Renal cortical epithelial cell (primary cell): ENCODE results near the gene ATG3. TPM values are rescaled to one million over a fixed set of nuclear protein-coding genes. Genes with fewer than 3 reads are reported as not detected.
A peak's percentile ranks its signal among the peaks of the same experiment; 100 is the strongest.
"Not testable (repeated sequence)": the region's sequence is repeated elsewhere in the genome, so short reads cannot be mapped to it uniquely, and the experiment has no call there.

Experiments
- DNase-seq: peaks from one replicate; pipeline ENCODE4 v3.0.0-alpha.2; 2011; ENCODE audit warnings: low read depth
- total RNA-seq: library from RNA; depleted of rRNA; stranded (reverse); fragments of >200 nt; gene quantifications from 2 replicates; pipeline ENCODE4 v1.2.3, GENCODE V29; 2014

The ATG3 gene
- total RNA-seq, 1 donor from 2014 or later = 57.1 TPM

DNA sequence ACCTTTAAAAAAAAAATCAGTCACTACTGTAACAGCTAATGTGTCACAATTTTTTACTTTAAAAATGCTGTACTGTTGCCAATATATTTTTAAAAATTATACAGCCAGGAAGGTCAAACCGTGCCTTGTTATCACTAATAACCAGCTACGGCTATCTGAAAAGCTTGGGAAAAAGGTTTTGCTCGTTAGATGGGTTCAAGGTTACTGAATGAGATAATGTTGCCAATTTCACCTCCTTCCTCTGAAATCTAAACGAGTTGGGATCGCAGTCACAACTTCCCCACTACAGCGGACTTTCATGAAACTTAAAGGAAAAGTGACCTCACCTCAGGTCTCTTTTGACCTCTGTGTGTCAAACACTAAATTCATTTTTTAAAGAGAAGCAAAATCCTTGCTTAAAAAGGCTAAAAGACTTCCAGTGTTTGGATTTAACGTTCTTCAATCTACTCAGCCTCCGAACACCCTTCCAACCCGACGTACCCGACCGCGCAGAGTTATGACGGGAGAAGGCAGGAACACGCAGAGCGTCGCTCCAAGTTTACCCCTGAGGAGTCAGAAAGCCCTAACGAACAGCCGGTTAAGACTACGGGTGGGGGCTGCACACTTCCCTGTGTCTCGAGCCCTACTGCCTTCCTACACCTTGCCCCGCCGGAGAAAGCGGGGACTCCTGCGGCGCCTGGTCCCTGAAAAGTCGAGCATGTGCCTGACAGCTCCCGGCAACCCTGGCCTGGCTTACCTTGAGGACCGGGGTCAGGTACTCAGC, 860 bp downstream of the ATG3 start:
- DNase-seq = peak; percentile 76

DNA sequence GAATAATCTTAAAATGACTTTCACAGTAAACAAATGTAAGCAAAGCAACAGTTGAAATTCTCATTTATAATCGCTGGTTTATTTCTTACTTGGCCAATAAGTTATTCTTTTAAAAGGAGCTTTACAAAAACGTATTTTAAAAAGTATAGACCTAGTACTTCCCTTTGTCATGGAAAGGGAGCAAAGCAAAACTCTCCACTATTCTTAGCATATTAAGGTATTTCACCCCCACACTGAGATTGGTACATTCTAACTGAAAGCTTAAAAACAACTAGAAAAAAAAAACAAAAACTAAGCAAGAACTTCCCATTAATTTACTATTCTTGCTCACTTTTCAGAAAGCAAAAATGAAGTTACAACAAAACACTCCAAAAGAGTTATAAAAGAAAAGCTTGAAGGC, 1.5 kb downstream of the ATG3 start:
- DNase-seq = no peak

DNA sequence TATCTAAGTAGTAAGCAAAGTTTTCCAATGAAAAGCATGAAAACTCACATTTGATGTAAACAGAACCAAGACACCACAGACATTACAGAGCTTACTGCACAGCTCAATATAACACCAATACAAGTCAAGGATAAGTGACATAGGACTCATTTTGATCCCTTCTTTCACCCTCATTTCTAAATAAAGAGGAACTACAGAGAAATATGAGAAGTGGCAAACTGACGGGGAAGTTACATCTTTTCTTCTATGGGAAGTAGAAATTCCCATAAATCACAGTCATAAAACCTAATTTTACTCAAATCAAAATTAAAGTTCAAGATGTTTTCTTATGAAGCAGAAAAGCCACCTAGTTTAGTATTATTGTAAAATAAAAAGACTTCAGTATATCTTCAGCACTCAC, 3.8 kb downstream of the ATG3 start:
- no peak for DNase-seq

DNA sequence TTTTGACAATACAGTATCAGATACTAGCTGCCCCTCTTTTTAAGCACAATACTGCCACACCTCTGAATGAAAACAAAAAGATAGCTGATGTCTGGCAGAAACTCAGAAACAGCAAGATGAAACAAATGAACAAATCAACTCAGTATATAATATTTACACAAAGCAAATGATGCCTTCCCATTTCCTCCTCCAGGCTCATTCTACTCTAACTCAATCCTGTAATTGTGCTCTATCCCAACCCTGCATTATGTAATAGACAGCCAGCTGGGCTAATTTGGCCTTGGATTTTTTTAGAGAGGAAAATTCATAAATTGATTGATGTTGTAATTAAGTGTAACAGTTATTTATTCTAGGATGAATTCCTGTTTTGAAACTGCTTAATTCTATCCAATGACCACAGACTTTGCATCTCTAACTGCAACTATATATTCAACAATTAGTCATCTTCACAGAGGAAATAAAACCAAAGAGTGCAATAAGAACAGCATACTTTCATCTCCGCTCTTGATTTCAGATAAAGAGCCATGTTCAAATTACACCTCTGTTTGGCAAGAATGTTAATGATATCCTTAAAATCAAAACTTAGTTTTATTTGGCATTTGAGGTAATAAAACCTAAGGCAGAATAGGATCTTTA, 6.1 kb downstream of the ATG3 start:
- DNase-seq = no peak

DNA sequence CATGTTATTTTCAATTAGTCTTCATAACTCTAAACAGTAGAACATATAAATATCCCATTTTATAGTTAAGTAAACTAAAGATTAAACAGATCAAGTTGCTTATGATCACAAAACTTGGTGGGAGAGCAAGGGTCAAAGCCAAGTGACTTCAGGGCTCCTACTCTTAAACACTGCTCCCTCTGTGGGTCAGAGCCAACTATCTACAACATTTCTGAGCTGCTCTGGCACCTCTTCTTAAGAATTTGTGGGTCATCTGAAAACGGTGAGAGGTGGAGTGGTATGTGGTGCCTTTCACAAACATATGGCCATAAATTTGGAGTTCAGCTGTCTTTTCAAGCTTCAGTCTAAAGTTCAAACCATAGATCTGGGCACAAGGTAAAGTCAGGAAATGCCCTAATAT, 10.9 kb downstream of the ATG3 start:
- no peak for DNase-seq

DNA sequence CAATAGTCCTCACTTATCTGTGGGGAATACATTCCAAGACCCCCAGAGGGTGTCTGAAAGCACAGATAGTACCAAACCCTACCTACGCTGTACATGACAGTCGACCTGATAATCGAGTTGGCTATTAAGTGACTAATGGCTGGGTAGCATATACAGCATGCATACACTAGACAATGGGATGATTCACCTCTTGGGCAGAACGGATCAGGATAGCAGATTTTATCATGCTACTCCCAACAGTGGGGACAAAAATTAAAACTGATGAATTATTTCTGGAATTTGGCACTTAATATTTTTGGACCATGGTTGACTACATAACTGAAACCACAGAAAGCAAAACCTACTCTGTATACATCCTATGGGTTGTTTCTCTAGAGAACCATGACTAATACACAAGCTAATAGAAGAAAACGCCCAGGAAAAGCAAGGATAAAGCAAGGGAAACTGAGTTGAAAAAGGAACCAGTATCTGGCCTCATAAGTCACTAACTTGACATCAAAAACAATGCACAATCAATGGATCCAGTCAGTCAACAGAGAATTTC, 15.5 kb downstream of the ATG3 start:
- DNase-seq = no peak

DNA sequence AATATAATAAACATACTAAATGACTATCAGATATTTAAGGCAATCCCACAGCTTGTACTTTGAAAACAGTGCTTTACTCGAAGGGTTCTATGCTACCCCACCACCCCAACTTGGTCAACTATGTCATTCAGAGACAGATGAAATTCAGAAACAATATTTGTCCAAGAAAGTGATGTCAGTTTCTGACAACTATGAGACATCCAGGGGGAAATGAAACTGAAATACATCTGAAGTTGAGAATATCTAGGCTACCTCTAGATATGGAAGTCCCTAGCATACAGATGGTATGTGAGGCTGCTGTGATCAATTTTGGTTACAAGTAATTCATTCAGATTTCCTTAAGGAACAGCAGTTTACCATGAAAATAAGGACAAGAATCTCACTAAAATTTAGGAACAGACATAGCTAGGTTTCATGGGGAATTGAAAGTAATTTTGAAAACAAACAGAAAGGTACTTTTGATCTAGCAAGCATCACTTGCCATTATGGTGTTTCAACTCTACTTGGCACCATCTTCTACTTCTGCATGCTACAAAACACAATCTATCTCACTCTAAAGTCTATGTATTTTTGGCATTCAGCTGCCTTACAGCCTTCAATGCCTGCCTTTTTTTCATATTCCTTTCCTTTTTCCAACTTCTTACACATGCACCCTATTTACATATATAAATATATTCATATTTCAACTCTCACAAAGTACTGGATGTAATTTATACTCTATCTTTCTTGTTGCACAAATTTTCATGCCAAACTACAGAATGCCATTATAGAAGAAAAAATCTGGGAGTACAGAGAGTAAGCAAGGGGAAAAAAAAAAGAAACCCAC, 21.7 kb downstream of the ATG3 start:
- DNase-seq = no peak

DNA sequence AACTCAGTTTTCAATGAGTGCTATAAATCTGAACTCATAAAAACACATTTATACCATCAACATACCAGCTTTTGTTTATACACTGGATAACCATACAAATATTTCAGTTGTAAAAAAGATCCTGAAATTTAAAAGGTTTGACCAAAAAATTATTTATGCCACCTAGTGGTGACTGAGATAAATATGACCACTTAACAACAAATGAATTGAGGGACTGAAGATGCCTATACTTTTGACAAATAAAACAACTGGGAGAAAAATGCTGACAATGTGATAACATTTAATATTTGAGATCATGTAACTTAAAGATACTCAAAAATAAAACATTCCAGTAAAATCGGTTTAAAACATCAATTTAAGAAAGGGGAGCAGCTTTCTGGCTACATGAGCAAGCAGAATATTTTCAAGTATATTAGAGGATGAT, 30.4 kb downstream of the ATG3 start:
- DNase-seq = peak; percentile 55

DNA sequence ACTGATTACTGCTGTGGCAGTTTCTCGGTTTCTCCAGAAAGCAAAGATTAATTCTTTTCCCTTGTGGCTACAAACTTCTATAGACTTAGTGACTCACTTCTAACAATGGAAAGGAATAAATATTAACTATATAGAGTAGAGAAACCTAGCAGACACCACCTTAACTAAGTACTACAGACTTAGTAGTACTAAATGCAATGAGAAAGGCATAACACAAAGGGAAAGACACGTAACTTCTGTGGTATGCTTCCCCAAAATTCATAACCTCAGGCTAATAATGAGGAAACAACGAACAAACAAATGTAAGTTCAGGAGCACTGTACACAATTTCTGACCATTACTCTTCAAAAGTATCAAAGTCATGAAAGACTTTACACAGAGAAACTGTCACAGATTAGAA, 31.2 kb downstream of the ATG3 start:
- no peak for DNase-seq

DNA sequence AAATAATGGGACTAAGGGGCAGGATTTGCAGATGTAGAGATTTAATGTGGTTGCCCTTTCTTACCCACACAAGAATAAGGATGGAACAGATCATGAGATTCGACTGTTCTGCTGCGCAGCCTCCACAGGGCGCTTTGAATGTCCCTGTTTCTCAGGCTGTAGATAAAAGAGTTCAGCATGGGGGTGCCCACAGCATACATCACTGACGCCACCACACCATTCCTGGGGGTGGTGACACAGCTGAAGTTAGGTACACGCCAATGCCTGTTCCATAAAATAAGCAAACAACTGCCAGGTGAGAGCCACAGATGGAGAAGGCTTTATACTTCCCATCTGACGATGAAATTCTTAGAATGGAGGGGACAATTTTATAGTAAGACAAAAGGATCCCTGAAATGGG, 37.6 kb downstream of the ATG3 start:
- DNase-seq = not testable (repeated sequence)

DNA sequence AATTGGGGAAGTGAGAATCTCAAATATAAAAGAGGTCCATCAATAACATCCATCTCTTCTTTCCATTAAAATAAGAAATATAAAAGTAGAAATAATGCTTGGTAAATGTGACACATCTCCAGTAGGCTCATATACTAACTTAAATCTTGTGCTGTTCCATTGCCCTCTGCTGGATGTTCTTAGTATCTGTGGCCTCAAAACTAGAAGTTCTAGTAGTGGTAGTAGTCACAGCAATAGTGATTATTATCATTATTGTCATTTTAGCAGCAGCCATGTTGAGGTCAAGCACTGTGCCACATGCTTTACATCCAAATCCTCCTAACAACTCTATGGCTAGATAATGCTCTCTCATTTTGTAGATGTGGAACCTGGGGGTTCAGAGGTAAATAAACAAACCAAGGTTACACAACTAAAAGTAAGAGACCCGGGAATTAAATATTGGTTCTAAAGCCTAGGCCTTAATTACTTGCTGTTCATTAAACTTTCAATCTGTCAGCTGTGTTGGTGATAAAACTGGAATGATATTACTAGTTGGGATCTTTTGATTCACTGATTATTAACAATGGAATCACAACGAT, 42.2 kb downstream of the ATG3 start:
- peak; percentile 76 for DNase-seq

DNA sequence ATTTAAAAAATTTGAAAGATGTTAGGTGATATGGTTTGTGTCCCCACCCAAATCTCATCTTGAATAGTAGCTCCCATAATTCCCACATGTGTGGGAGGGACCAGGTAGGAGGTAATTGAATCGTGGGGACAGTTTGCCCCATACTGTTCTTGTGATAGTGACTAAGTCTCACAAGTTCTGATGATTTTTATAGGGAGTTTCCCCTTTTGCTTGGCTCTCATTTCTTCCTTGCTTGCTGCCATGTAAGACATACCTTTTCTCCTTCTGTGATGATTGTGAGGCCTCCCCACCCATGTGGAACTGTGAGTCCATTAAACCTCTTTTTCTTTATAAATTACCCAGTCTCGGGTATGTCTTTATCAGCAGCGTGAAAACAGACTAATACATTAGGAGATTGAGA, 42.8 kb downstream of the ATG3 start:
- peak; percentile 40 for DNase-seq

DNA sequence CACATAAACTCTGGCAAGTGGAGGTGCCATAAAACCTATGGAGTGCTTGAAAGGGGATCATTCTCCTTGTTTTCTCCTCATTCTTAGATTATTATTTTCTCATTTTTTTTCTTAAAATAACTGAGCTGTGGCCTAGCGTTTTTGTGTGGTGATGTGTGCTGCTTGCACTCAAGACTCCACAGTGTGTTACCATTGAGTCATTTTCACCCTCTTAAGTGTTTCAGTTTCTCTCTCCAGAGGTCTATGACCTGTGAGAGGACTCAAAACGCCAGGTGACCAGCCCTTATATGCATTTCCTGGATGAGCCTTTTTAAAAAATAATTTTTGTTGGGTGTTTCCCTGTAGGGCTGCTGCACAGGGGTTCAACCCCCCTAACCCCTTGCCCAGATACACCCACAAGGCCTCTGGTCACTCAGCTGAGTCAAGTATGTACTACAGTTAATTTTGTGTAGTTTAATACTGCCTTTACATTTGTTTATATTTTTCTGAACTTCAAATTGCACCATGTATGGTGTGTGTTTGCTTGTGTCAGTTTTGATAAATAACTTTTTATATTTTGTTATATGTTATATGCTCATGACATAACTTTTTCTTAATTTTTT, 47.1 kb downstream of the ATG3 start:
- DNase-seq = peak; percentile 21

DNA sequence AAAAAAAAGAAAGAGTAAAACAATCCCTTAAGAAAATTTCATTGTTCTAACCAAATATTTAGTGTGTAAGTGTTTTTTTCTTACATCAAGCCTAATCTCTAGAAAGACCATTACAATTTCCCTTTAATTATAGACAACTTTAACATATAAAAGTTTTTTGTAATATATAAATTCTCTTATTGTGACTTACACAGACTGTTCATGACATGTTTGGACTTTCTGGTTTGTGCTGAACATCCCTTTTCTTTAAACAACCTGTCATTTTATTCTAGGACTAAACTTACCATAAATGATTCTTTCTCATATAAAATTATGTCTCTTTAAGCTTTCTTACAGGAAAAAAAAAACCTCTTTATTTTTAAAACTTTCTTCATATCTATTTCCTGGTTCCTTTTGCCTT, 49.4 kb downstream of the ATG3 start:
- no peak for DNase-seq

DNA sequence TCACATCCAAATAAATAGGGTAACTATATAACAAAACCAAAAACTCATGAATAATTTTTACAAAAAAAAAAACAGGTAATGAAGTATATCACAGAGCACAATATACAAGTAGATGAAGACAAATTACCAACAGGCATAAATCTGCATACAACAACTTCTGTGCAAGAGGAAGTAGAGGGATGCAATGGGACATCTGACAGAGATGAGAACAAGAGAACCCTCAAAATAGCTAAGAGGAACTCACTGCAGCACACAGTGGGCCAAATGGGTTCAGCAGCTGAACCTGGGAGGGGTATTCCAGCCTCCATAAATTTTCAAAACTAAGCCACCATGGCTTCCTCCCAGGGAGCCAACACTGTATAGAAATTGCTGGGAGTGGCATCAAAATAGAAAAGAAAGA, 52.9 kb downstream of the ATG3 start:
- no peak for DNase-seq

DNA sequence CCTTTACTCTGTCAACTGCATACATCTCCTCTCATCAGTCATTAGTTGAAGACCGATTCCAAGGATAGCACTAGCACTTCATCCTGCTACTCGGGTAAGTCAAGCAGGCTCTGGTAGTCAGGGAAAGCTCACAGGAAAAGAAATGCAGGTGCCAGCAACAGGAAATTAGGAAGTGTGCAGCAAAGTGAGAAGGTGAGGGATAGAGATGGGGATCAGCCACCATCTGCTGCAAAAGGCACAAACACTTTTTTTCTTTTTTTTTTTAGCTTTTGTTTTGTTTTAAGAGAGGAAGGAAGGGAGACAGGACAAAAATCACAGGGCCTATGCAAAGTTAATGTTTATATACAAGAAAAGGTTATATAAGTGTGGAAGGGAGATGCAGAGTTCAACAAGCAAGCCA, 53.5 kb downstream of the ATG3 start:
- DNase-seq = no peak

DNA sequence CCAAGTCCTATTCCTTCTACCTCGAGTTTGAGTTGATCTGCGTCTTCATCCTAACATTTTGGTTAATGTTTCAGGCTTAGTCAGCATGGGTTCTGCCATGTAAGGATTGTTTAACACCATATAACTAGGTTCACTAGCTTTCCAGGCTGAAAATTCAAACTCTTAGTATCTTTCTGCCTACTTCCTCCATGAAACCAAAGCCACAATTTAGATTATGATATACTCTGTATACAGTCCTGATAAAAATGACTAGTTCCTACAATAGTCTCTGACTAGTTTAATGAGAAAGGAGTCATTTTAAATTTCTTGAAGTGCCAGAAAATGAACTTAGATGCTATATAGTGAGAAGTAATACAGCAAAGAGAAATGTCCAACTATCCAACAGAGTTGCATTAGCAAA, 55.9 kb downstream of the ATG3 start:
- no peak for DNase-seq

DNA sequence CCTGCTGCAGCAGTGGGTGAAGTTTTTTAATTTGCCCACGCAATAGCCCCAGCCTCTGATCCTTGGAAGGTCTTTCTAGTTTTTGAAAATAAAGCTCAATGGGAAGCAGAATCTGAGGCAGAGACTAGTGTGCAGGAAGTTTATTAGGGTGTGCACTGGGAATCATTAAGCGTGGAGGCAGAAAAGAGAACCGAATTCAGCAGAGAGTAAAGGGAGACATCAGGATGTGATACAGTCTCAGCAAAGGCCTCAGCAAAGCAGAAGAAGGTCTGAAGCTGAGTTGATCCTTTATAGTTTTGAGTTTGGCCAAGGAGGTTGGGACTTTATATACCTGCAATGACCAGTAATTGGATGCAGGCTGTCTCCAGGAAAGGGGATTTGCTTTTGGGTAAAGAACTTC, 57.6 kb downstream of the ATG3 start:
- no peak for DNase-seq

DNA sequence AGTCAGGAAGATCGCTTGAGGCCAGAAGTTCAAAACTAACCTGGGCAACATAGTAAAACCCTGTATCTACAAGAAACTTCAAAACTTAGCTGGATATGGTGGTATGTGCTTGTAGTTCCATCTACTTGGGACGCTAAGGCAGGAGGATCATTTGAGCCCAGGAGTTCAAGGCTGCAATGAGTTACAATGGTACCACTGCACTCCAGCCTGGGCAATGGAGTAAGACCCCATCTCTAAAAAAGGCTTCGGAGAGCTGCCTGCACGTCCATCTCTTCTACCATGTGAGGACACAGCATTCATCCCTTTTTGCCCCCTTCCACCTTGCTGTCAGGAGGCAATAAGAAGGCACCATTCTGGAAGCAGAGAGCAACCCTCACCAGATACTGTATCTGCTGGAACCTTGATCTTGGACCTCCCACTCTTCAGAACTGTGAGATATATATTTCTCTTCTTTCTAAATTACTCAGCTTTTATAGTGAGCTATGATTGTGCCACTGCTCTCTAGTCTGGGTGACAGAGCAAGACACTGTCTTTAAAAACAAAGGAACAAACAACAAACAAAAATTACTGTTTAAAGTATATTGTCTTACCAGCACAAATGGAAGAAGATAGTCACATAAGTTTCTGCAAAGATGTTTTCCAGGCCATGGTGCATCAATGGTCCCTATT, 58.3 kb downstream of the ATG3 start:
- DNase-seq = no peak

DNA sequence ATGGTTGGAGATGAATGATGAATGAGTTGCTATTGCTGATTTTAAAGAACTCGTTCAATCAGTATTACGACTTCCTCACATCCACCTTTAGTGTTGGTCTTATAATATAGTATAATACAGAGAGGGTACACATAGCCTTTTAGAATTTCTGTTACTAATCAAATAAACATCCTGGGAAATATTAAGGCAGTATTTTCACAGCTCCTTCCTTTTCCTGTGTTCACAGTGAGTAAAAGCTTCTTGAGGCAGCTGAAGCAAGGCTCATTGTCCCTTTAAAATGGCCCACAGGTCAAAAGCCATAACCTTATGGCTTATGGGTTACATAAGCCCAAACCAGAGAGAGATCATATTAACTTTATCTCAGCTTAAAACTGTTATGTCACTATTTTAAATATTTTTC, 61.1 kb downstream of the ATG3 start:
- no peak for DNase-seq
